Hematopoietic multipotent progenitor cell treated with erythropoietin and hydrocortisone succinate and interleukin-3 and kit ligand, for 6 days (in vitro differentiated cells): Measurements from ENCODE around the gene KIF22.
"Not testable (repeated sequence)": the region's sequence is repeated elsewhere in the genome, so short reads cannot be mapped to it uniquely, and the experiment has no call there.

Source experiments
- DNase-seq: peaks from one replicate; pipeline ENCODE4 v3.0.0-alpha.2; 2015

KIF22 gene

DNA sequence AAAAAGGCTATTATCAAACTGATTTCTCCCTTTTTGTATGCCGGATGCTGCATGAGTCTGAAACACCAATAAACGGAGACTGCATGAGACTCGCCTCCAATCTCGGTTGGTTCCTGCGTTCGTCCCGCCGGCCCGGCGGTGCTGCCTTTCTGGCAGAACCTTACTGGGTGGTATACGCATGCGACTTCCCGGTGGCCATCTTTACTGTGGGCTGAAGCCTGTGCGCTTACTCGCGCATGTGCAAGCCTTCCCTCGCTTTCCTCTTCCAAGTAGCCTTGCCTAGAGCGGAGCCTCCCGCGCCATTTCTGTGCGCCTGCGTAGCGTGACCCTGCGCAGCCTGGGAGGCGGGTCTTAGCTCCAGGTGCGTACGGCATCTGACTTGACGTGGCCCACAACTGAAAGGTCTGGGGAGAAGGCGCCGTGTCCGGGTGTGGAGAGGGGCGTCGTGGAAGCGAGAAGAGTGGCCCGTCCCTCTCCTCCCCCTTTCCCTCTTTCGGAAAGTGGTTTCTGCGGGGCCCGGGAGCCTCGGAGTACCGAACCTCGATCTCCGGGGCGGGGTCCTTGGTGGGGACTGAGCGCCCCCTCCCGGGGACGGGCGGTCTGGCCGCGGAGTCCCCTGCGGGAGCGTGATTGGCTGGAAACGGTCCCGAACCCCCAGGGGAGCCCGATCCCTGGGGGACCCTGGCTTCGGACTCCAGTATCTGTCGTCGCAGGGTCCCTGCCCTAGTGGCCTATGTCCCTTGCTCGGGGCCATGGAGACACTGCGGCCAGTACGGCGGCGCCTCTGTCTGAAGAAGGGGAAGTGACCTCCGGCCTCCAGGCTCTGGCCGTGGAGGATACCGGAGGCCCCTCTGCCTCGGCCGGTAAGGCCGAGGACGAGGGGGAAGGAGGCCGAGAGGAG lies 25.5 kb downstream of the KIF22 start, which contains the start of gene PAGR1:
PAGR1 (plus strand) TSS at position 360 of the 901 bp plus-strand sequence; CDS start at position 734, 374 bp downstream.
- DNase-seq: peak; percentile 99

GRCh38 chr16:29816694-29817441 lies 26.3 kb downstream of the KIF22 start:
- DNase-seq: peak; percentile 78

- no peak for DNase-seq
Observed at GRCh38 chr16:29818082-29818481, 27.5 kb downstream of the KIF22 start.

DNA sequence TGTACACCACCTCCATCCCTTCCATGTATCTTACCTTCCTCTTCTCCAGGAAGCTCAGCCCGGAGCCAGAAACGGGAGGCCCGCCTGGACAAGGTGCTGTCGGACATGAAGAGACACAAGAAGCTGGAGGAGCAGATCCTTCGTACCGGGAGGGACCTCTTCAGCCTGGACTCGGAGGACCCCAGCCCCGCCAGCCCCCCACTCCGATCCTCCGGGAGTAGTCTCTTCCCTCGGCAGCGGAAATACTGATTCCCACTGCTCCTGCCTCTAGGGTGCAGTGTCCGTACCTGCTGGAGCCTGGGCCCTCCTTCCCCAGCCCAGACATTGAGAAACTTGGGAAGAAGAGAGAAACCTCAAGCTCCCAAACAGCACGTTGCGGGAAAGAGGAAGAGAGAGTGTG lies 29.0 kb downstream of the KIF22 start:
- DNase-seq: no peak

GRCh38 chr16:29820271-29820701 lies 29.7 kb downstream of the KIF22 start, which contains the start of gene MVP:
TSS of gene MVP (plus strand) at chr16:29820462. CDS start at chr16:29830550, 10,088 bp downstream.
- DNase-seq: peak; percentile 79

- no peak for DNase-seq
Observed at GRCh38 chr16:29820730-29821642, 30.4 kb downstream of the KIF22 start.

DNA sequence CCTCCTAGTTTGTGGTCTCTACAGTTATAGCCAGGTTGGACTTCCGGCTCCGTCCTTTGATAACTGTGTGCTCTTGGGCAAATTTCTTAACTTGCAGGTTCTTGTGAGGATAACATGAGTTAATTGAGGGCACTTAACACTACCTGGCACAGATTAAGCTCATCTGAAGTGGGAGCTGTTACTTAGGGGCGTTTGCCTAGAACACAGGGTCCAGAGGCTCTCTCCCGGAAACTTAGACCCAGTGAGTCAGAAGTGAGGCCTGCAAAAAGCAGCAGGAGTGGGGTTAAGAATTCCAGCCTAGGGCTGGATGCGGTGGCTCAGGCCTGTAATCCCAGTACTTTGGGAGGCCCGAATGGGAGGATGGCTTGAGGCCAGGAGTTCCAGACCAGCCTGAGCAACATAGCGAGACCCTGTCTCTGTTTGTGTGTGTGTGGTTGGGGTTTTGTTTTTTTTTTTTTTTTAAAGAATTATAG lies 31.1 kb downstream of the KIF22 start:
- no peak for DNase-seq

GRCh38 chr16:29824589-29825144 lies 34.1 kb downstream of the KIF22 start:
- DNase-seq: no peak

GRCh38 chr16:29825145-29826044 lies 34.8 kb downstream of the KIF22 start:
- DNase-seq: no peak

DNA sequence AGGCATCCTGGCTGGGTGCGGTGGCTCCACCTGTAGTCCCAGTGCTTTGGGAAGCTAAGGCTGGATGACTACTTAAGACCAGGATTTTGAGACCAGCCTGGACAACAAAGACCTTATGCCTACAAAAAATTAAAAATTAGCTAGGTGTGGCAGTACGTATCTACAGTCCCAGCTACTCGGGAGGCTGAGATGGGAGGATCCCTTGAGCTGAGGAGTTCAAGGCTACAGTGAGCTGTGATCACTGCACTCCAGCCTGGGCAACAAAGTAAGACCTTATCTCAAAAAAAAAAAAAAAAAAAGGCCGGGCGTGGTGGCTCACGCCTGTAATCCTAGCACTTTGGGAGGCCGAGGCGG lies 35.8 kb downstream of the KIF22 start:
- no peak for DNase-seq

- no peak for DNase-seq
Observed at GRCh38 chr16:29830774-29831173, 40.2 kb downstream of the KIF22 start.

DNA sequence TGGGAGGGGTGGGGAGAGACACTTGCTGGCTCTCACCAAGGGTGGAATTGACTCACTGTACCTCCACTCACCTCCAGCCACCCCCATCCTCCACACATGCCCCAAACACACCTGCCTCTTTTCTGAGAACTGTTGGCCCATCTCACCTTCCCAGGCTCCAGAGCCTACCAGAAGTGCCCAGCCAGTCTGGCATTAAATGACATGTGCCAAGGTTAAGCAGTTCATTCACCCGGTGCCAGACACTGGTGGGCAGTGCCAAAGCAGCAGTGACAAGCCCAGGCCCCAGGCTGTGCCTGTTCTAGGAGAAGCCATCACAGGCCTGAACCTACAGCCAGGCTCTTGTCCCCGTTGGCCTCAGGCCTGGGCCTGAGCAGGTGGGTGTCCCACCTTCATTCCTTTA lies 40.9 kb downstream of the KIF22 start:
- no peak for DNase-seq

DNA sequence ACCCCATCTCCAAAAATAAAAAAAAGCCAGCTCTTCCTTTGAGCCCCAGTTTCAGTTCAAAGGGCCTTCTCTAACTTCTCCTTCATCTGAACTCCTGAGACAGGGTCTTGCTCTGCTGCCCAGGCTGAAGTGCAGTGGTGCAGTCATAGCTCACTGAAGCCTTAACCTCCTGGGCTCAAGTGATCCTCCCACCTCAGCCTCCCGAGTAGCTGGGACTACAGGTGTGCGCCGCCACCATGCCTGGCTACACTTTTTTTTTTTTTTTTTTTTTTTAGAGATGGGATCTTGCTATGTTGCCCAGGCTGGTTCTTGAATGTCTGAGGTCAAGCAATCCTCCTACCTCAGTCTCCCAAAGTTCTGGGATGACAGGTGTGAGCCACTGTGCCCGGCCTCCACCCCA lies 42.7 kb downstream of the KIF22 start:
- DNase-seq: not testable (repeated sequence)

DNA sequence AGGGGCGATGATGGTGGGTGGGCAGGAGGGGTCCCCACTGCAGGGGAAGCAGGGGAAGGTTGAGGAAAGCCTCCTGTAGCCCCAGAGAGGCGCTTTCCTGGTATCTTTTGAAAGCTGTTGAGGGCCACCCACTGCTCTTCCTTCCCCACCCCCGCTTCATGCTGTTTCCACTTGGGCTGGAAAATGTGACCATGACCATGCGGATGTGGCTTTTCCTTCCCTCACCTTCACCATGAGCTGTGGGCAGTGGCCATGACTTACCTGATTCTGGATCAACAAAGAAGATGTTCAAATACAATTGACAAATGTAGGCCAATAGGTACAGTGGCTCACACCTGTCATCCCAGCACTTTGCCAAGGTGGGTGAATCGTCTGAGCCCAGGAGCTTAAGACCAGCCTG lies 43.5 kb downstream of the KIF22 start:
- no peak for DNase-seq

DNA sequence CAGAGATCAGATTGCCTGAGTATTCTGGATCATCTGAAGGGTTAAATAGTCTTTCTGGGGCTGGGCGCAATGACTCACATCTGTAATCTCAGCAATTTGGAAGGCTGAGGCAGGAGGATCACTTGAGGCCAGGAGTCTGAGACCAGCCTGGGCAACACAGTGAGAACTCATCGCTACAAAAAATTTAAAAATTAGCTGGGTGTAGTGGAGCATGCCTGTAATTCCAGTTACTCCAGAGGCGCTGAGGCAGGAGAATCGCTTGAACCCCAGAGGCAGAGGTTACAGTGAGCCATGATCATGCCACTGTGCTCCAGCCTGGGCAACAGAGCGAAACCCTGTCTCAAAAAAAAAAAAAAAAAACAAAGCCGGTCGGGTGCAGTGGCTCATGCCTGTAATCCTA lies 45.4 kb downstream of the KIF22 start:
- no peak for DNase-seq

- no peak for DNase-seq
Observed at GRCh38 chr16:29836623-29837022, 46.1 kb downstream of the KIF22 start.

DNA sequence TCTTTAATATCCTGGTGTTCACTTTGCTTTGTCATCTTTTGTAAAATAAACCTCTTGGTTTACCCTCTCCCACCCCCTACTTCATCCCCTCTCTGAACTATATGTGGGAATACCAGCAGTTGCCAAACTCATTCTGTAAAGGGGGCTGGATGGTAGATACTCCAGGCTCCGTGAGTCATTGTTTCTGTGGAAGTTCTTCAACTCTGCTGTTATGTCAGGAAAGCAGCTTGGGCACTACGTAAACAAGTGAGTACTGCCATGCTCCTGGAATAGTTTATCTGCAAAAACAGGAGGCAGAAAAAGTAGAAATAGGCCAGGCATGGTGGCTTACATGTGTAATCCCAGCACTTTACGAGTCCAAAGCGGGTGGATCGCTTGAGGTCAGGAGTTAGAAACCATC lies 47.3 kb downstream of the KIF22 start:
- DNase-seq: no peak

DNA sequence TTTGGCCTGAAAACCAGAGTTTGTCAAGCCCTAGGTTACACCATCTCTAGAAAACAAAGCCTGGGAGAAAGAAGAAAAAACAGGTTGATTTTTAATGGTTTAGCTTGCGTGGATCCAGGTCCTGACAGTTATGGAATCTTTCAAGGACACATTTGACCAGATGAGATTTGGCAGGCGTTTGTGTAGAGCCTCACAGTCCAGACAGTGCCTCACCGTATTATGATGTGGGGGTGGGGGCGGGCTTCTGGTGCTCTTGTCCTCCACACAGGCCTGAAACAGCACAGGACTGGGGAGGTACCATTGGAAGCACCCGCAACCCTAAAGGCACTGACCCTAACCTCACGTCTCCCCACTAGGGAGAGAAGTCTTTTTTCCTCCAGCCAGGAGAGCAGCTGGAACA lies 49.3 kb downstream of the KIF22 start:
- no peak for DNase-seq

- DNase-seq: no peak
Observed at GRCh38 chr16:29840240-29840639, 49.7 kb downstream of the KIF22 start.

DNA sequence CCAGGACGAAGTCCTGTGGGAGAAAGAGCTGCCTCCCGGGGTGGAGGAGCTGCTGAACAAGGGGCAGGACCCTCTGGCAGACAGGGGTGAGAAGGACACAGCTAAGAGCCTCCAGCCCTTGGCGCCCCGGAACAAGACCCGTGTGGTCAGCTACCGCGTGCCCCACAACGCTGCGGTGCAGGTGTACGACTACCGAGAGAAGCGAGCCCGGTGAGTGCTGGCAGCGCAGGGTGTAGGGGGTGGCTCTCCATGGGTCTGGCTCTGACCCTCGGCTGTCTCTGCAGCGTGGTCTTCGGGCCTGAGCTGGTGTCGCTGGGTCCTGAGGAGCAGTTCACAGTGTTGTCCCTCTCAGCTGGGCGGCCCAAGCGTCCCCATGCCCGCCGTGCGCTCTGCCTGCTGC lies 51.1 kb downstream of the KIF22 start:
- DNase-seq: no peak

DNA sequence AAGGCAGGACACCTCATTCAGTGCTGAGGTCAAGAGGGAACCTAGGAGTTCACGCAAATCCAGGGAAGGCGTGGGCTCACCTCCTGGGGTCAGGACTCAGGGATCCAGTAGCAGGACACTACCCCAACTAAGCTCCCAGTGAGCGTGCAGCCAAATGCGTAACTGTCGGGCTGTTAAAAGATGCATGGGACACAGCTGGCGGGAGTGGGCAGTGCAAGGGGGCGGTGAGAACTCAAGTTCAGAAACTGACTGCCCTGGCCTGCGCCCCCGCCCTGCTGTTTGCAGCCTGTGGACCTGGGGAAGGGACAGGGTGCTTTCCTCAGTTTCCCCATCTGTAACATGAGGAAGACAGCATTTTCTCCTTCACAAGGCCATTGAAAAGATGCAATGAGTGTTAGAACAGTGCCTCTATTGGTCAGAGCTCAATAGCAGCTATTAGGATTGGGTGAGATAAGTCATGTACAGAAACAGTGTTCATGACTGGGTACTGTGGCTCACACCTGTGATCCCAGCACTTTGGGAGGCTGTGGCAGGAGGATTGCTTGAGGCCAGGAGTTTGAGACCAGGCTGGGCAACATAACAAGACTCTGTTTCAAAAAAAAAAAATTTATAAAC lies 52.3 kb downstream of the KIF22 start:
- DNase-seq: peak; percentile 43
